Measurements from ENCODE around the gene GNA12.

GNA12 gene

GRCh38 chr7:2878306-2878705, 34.2 kb upstream of the GNA12 start:
- DNase-seq, result no peak
- TF ChIP-seq CTCF (IDR thresholded peaks at IDR 0.05; ENCODE audit: low read depth, low read length), result no peak

GRCh38 chr7:2876031-2876731, 32.1 kb upstream of the GNA12 start:
- no peaks in the 10 kb centered on the region for H3K36me3 ChIP-seq
- DNase-seq, result no peak
- H3K4me1 ChIP-seq, result peaks cover 13% of the 10 kb centered on the region
- TF ChIP-seq CTCF (IDR thresholded peaks at IDR 0.05; ENCODE audit: low read depth, low read length), result no peak
- no peak overlapping the region for H3K4me3 ChIP-seq (ENCODE audit: low read depth, low read length)
- H3K9me3 ChIP-seq, result no peaks in the 10 kb centered on the region
- H3K27me3 ChIP-seq, result no peaks in the 10 kb centered on the region

More at GRCh38 chr7:2878306-2878705, 34.2 kb upstream of the GNA12 start:
- Histone ChIP-seq H3K36me3 (no peaks in the 10 kb centered on the region), H3K4me3 (ENCODE audit: low read depth, low read length) (no peak overlapping the region), H3K27me3 (no peaks in the 10 kb centered on the region), H3K4me1 (peaks cover 9% of the 10 kb centered on the region), H3K9me3 (no peaks in the 10 kb centered on the region)

GRCh38 chr7:2873686-2874551, 29.8 kb upstream of the GNA12 start:
- H3K9me3 ChIP-seq, result no peaks in the 10 kb centered on the region
- no peaks in the 10 kb centered on the region for H3K27me3 ChIP-seq
- no peak for TF ChIP-seq CTCF (IDR thresholded peaks at IDR 0.05; ENCODE audit: low read depth, low read length)
- H3K4me1 ChIP-seq, result peaks cover 13% of the 10 kb centered on the region
- H3K4me3 ChIP-seq (ENCODE audit: low read depth, low read length), result peak overlapping the region; percentile 32; the same call in 1 of the 2 replicates
- no peaks in the 10 kb centered on the region for H3K36me3 ChIP-seq
- peak; percentile 36 for DNase-seq

- Histone ChIP-seq H3K36me3 (no peaks in the 10 kb centered on the region), H3K27me3 (no peaks in the 10 kb centered on the region), H3K9me3 (no peaks in the 10 kb centered on the region), H3K4me3 (ENCODE audit: low read depth, low read length) (peak overlapping the region; percentile 32; the same call in 1 of the 2 replicates), H3K4me1 (peaks cover 13% of the 10 kb centered on the region)
- TF ChIP-seq CTCF (IDR thresholded peaks at IDR 0.05; ENCODE audit: low read depth, low read length), result no peak
- peak; percentile 71 for DNase-seq
These were observed 29.0 kb upstream of the GNA12 start for GRCh38 chr7:2873146-2873545.

GRCh38 chr7:2872296-2872874, 28.3 kb upstream of the GNA12 start:
- no peak for TF ChIP-seq CTCF (IDR thresholded peaks at IDR 0.05; ENCODE audit: low read depth, low read length)
- Histone ChIP-seq H3K4me1 (peaks cover 13% of the 10 kb centered on the region), H3K36me3 (no peaks in the 10 kb centered on the region), H3K4me3 (ENCODE audit: low read depth, low read length) (no peak overlapping the region), H3K9me3 (no peaks in the 10 kb centered on the region), H3K27me3 (no peaks in the 10 kb centered on the region)
- no peak for DNase-seq

All from BE2C (cell line).